Activated naive CD8-positive, alpha-beta T cell treated with anti-CD3 and anti-CD28 coated beads, Interleukin-2, amount 50 U/mL, for 24 hours (primary cell): Measurements from ENCODE around the gene RFC4.

ENCODE experiments used
- ATAC-seq: fragments of 150-1000 bp; cut with Tn5 transposase; one replicate; pipeline ENCODE4 v1.10.0; 2021
- DNase-seq: peaks from one replicate; pipeline ENCODE4 v3.0.0; 2021
- H3K27ac Mint-ChIP-seq: one replicate; pipeline ENCODE4 v1.8.0; 2021; ENCODE audit warnings: mild to moderate bottlenecking, mixed read lengths
- H3K27me3 Mint-ChIP-seq: one replicate; pipeline ENCODE4 v1.8.0; 2021; ENCODE audit warnings: mixed read lengths
- H3K36me3 Mint-ChIP-seq: one replicate; pipeline ENCODE4 v1.8.0; 2021; ENCODE audit warnings: low read depth, mixed read lengths
- H3K4me1 Mint-ChIP-seq: one replicate; pipeline ENCODE4 v1.8.0; 2021; ENCODE audit warnings: mixed read lengths
- H3K4me3 Mint-ChIP-seq: one replicate; pipeline ENCODE4 v1.8.0; 2021; ENCODE audit warnings: mild to moderate bottlenecking, moderate library complexity, mixed read lengths
- H3K9me3 Mint-ChIP-seq: one replicate; pipeline ENCODE4 v1.8.0; 2021; ENCODE audit warnings: mixed read lengths

Gene RFC4

GRCh38 chr3:186757686-186758220, 48.5 kb downstream of the RFC4 start:
- H3K27me3 Mint-ChIP-seq = peaks cover 2% of the 10 kb centered on the region
- H3K36me3 Mint-ChIP-seq = no peaks in the 10 kb centered on the region
- peaks cover 21% of the 10 kb centered on the region for H3K4me1 Mint-ChIP-seq
- no peak overlapping the region for H3K4me3 Mint-ChIP-seq
- DNase-seq (no peak), ATAC-seq (no peak)
- H3K9me3 Mint-ChIP-seq = no peaks in the 10 kb centered on the region
- H3K27ac Mint-ChIP-seq = no peak overlapping the region

- H3K27ac Mint-ChIP-seq = no peak overlapping the region
- peaks cover 2% of the 10 kb centered on the region for H3K27me3 Mint-ChIP-seq
- DNase-seq = no peak
- no peak overlapping the region for H3K4me3 Mint-ChIP-seq
- ATAC-seq = no peak
- peaks cover 21% of the 10 kb centered on the region for H3K4me1 Mint-ChIP-seq
- H3K9me3 Mint-ChIP-seq = no peaks in the 10 kb centered on the region
- H3K36me3 Mint-ChIP-seq = no peaks in the 10 kb centered on the region
Measured at GRCh38 chr3:186757214-186757613, 49.1 kb downstream of the RFC4 start.

GRCh38 chr3:186754871-186755270, 51.4 kb downstream of the RFC4 start:
- Mint-ChIP-seq H3K4me3 (no peak overlapping the region), H3K36me3 (no peaks in the 10 kb centered on the region), H3K9me3 (no peaks in the 10 kb centered on the region), H3K27ac (no peak overlapping the region), H3K4me1 (peaks cover 16% of the 10 kb centered on the region), H3K27me3 (peaks cover 2% of the 10 kb centered on the region)
- ATAC-seq = no peak
- no peak for DNase-seq

- H3K27ac Mint-ChIP-seq = no peak overlapping the region
Measured at GRCh38 chr3:186754006-186754405, 52.3 kb downstream of the RFC4 start.

GRCh38 chr3:186751480-186751879, 54.8 kb downstream of the RFC4 start:
- no peaks in the 10 kb centered on the region for H3K36me3 Mint-ChIP-seq
- H3K4me3 Mint-ChIP-seq = no peak overlapping the region
- H3K4me1 Mint-ChIP-seq = peaks cover 14% of the 10 kb centered on the region
- H3K27ac Mint-ChIP-seq = no peak overlapping the region
- no peaks in the 10 kb centered on the region for H3K9me3 Mint-ChIP-seq
- peaks cover 2% of the 10 kb centered on the region for H3K27me3 Mint-ChIP-seq
- DNase-seq (no peak), ATAC-seq (no peak)

More at GRCh38 chr3:186754006-186754405, 52.3 kb downstream of the RFC4 start:
- ATAC-seq (no peak), DNase-seq (no peak)
- Mint-ChIP-seq H3K4me3 (no peak overlapping the region), H3K36me3 (no peaks in the 10 kb centered on the region), H3K27me3 (peaks cover 2% of the 10 kb centered on the region), H3K9me3 (no peaks in the 10 kb centered on the region), H3K4me1 (peaks cover 14% of the 10 kb centered on the region)

GRCh38 chr3:186750316-186750715, 56.0 kb downstream of the RFC4 start:
- peaks cover 14% of the 10 kb centered on the region for H3K4me1 Mint-ChIP-seq
- H3K36me3 Mint-ChIP-seq = no peaks in the 10 kb centered on the region
- DNase-seq = no peak
- H3K27ac Mint-ChIP-seq = no peak overlapping the region
- H3K9me3 Mint-ChIP-seq = no peaks in the 10 kb centered on the region
- no peak for ATAC-seq
- H3K4me3 Mint-ChIP-seq = no peak overlapping the region
- no peaks in the 10 kb centered on the region for H3K27me3 Mint-ChIP-seq

- DNase-seq (no peak), ATAC-seq (no peak)
- Mint-ChIP-seq H3K9me3 (no peaks in the 10 kb centered on the region), H3K4me3 (no peak overlapping the region), H3K27ac (no peak overlapping the region), H3K4me1 (no peaks in the 10 kb centered on the region), H3K27me3 (no peaks in the 10 kb centered on the region), H3K36me3 (peaks cover 4% of the 10 kb centered on the region)
Measured at GRCh38 chr3:186746008-186746407, 60.3 kb downstream of the RFC4 start.

GRCh38 chr3:186743666-186744065, 62.6 kb downstream of the RFC4 start:
- peaks cover 4% of the 10 kb centered on the region for H3K36me3 Mint-ChIP-seq
- ATAC-seq (no peak), DNase-seq (no peak)
- no peaks in the 10 kb centered on the region for H3K4me1 Mint-ChIP-seq
- H3K27me3 Mint-ChIP-seq = no peaks in the 10 kb centered on the region
- no peak overlapping the region for H3K27ac Mint-ChIP-seq
- no peaks in the 10 kb centered on the region for H3K9me3 Mint-ChIP-seq
- H3K4me3 Mint-ChIP-seq = no peak overlapping the region

- no peaks in the 10 kb centered on the region for H3K27me3 Mint-ChIP-seq
- H3K36me3 Mint-ChIP-seq = peaks cover 4% of the 10 kb centered on the region
- no peaks in the 10 kb centered on the region for H3K9me3 Mint-ChIP-seq
- no peak for DNase-seq
- H3K27ac Mint-ChIP-seq = no peak overlapping the region
- no peaks in the 10 kb centered on the region for H3K4me1 Mint-ChIP-seq
- H3K4me3 Mint-ChIP-seq = no peak overlapping the region
- no peak for ATAC-seq
Measured at GRCh38 chr3:186742618-186743380, 63.5 kb downstream of the RFC4 start.
